Esophagus squamous epithelium (tissue), 4 donors: ENCODE measurements around the gene IGFBP4.

ENCODE experiments used
- POLR2A ChIP-seq, 4 donors: fragments of 450-650 bp; IDR thresholded peaks; one replicate each; pipeline ENCODE4 v1.6.1; 2017; ENCODE audit warnings: antibody characterized with exemption in 4 of 4, mild to moderate bottlenecking in 4 of 4, moderate library complexity in 3 of 4
- TF ChIP-seq, protein P1 (sequence below), 6 experiments: fragments of 450-650 bp in 4 of 6; fragments of 200-600 bp in 2 of 6; sonication (generic) in 2 of 6; IDR thresholded peaks; one replicate each; pipeline ENCODE4 v1.5.1; 2016 to 2019; ENCODE audit warnings: antibody characterized with exemption in 6 of 6, mild to moderate bottlenecking in 4 of 6, moderate library complexity in 4 of 6

GRCh38 chr17:40410082-40410481 lies 33.2 kb upstream of the IGFBP4 start:
- TF ChIP-seq, protein P1, sequence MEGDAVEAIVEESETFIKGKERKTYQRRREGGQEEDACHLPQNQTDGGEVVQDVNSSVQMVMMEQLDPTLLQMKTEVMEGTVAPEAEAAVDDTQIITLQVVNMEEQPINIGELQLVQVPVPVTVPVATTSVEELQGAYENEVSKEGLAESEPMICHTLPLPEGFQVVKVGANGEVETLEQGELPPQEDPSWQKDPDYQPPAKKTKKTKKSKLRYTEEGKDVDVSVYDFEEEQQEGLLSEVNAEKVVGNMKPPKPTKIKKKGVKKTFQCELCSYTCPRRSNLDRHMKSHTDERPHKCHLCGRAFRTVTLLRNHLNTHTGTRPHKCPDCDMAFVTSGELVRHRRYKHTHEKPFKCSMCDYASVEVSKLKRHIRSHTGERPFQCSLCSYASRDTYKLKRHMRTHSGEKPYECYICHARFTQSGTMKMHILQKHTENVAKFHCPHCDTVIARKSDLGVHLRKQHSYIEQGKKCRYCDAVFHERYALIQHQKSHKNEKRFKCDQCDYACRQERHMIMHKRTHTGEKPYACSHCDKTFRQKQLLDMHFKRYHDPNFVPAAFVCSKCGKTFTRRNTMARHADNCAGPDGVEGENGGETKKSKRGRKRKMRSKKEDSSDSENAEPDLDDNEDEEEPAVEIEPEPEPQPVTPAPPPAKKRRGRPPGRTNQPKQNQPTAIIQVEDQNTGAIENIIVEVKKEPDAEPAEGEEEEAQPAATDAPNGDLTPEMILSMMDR (IDR thresholded peaks at IDR 0.05): no peak
- TF ChIP-seq POLR2A (IDR thresholded peaks at IDR 0.05): no peak
